Aorta (tissue), 5 donors: ENCODE measurements around the gene MPZL1. TPM values are rescaled to one million over a fixed set of nuclear protein-coding genes. Genes with fewer than 3 reads are reported as not detected.

Experiments used
- ATAC-seq: fragments of 200-7000 bp; cut with Tn5 transposase; one replicate; pipeline ENCODE4 v1.9.1; 2022; ENCODE audit warnings: moderate library complexity; ENCODE audit not compliant: low FRiP score
- DNase-seq, 2 donors: peaks; one replicate each; pipeline ENCODE4 v3.0.0-alpha.2; 2020
- H3K27ac ChIP-seq, 2 donors: one replicate each; pipeline ENCODE4 v1.5.1; 2013; ENCODE audit warnings: low read length in 2 of 2, mild to moderate bottlenecking in 2 of 2, moderate library complexity in 2 of 2, control low read depth in 1 of 2, inconsistent platforms in 1 of 2, low read depth in 1 of 2
- H3K27me3 ChIP-seq, 2 donors: one replicate each; pipeline ENCODE4 v1.6.1; 2013; ENCODE audit warnings: control low read depth in 1 of 2, low read length in 1 of 2, mild to moderate bottlenecking in 1 of 2, moderate library complexity in 1 of 2; ENCODE audit not compliant: insufficient read depth in 2 of 2, control insufficient read depth in 1 of 2
- H3K36me3 ChIP-seq, 2 donors: one replicate each; pipeline ENCODE4 v1.6.1; 2013; ENCODE audit warnings: control low read depth in 1 of 2, low read length in 1 of 2, mild to moderate bottlenecking in 1 of 2; ENCODE audit not compliant: insufficient read depth in 2 of 2, control insufficient read depth in 1 of 2
- H3K4me1 ChIP-seq, 2 donors: one replicate each; pipeline ENCODE4 v1.6.1; 2013; ENCODE audit warnings: low read length in 2 of 2, control low read depth in 1 of 2, mild to moderate bottlenecking in 1 of 2, moderate library complexity in 1 of 2; ENCODE audit not compliant: insufficient read depth in 2 of 2, control insufficient read depth in 1 of 2
- H3K4me3 ChIP-seq, 2 donors: one replicate each; pipeline ENCODE4 v1.5.1; 2013; ENCODE audit warnings: low read length in 2 of 2, control low read depth in 1 of 2, mild to moderate bottlenecking in 1 of 2
- H3K9me3 ChIP-seq: one replicate; pipeline ENCODE4 v1.6.1; 2013; ENCODE audit warnings: mild to moderate bottlenecking, low read length; ENCODE audit not compliant: control insufficient read depth
- WGBS, 2 donors: extraction: QIAGEN DNeasy Blood & Tissue Kit; methylation state at CpG; one replicate each; pipeline ENCODE4 v1.1.7; 2013; 5-methylcytosine and 5-hydroxymethylcytosine counted together
- intact Hi-C, 2 donors: fragments of 100-400 bp; cut with DNase I; formaldehyde crosslinking; loops; one replicate each; pipeline versions ENCODE4 v1.14.2 to v1.15.0; 2022
- polyA plus RNA-seq, 2 donors: library from polyadenylated mRNA; stranded (reverse); fragments of 200-250 nt; gene quantifications; one replicate each; pipeline ENCODE4 v1.2.3, GENCODE V29; 2013
- total RNA-seq, 2 donors: library from RNA; stranded (reverse); fragmentation: NEBNext Ultra II Directional; extraction: Animal tissue kit (Norgen Biotek cat#: 25700); gene quantifications; one replicate each; pipeline ENCODE4 v1.2.1, GENCODE V29; 2021
- donor health status: healthy with polysubstance abuse.
- donor health status: Bipolar disorder and iron deficiency.
- donor health status: DM: no; HTN: no; CAD: no.
- donor health status: DM: no; HTN: no; CAD: no.
- donor health status: DM: yes; HTN: yes; CAD: no.

The MPZL1 gene
- total and polyA plus RNA-seq, 4 donors, result 21.7 to 148 (median 79.9) TPM

DNA sequence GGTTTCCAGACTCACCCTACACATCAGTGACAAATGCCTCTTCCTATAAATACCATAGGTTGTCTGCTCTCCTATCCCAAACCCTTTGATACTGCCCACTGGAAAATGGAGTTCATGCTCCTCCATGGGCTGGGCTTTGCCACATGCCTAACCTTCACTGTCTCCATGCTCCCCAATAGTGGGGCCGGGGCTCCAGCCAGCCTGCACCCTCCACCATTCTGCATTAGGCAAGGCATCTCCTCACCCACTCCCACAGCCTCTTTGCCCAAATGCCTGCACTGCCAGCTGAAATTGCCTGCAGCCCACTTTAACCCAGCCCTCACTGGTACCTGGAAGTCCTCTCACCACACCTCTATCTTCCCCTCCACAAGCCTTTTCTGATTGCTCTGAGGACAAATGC lies 18.2 kb upstream of the MPZL1 start:
- Histone ChIP-seq H3K4me1 (peaks cover 0 to 4% of the 10 kb centered on the region in 2 donors), H3K27me3 (no peaks in the 10 kb centered on the region), H3K36me3 (no peaks in the 10 kb centered on the region), H3K4me3 (no peak overlapping the region), H3K9me3 (no peaks in the 10 kb centered on the region), H3K27ac (no peak overlapping the region)
- DNase-seq (no peak), ATAC-seq (no peak)
- 94% methylated on average over 1 of the region's 1 CpG for WGBS, 2 donors
- intact Hi-C loops, result no loop called here

DNA sequence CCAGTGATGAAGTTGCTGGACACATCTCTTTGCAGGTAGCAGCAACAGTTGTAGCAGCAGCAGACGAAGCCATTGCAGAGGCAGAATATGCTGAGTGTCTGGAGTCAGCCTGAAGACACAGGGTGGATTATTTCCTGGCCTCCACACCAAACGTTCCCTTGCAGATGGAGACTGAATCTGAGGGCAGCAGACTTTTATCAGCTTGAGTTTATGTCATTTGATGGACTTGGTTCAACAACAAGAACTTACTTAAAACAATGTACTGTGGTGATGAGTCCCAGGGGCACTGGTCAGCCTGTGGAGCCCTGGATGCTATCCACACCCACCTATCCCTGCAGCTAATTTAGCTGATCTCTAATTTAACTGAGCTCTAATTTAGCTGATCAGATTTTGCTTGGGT lies 17.1 kb upstream of the MPZL1 start:
- intact Hi-C loops, result no loop called here
- H3K4me3 ChIP-seq, result no peak overlapping the region
- H3K4me1 ChIP-seq, result peaks cover 0 to 4% of the 10 kb centered on the region in 2 donors
- ATAC-seq (no peak), DNase-seq (no peak)
- H3K9me3 ChIP-seq, result no peaks in the 10 kb centered on the region
- H3K27me3 ChIP-seq, result no peaks in the 10 kb centered on the region
- H3K27ac ChIP-seq, result no peak overlapping the region
- WGBS, 2 donors, result 49 to 51% methylated on average over 2 of the region's 2 CpGs
- no peaks in the 10 kb centered on the region for H3K36me3 ChIP-seq

GRCh38 chr1:167705250-167705649 lies 16.5 kb upstream of the MPZL1 start:
- Histone ChIP-seq H3K9me3 (no peaks in the 10 kb centered on the region), H3K27me3 (no peaks in the 10 kb centered on the region), H3K36me3 (no peaks in the 10 kb centered on the region), H3K4me1 (peaks cover 0 to 4% of the 10 kb centered on the region in 2 donors), H3K27ac (no peak overlapping the region), H3K4me3 (no peak overlapping the region)
- intact Hi-C loops, result no loop called here
- ATAC-seq (no peak), DNase-seq (no peak)
- WGBS, 2 donors, result 79 to 82% methylated on average over 6 of the region's 6 CpGs

DNA sequence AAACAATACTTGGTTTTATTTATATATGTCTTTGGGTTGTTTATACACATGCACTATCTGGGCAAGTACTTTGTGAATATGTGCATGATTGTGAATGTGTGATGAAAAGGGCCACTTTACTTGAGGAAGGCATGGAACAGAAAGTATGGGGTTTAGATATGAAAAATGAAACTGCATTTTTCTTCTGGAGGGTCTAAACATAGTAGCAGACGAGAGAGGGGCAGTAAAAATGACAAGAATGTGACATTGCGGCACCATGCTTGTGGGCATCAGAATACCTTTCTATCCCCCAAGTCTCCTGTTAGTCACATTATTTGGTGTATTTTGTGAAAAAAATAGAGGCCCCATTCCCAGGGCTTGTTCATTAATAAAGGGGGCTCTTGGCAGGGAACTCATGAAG lies 15.4 kb upstream of the MPZL1 start:
- no peaks in the 10 kb centered on the region for H3K27me3 ChIP-seq
- intact Hi-C loops, result no loop called here
- no peak overlapping the region for H3K27ac ChIP-seq
- DNase-seq (no peak), ATAC-seq (no peak)
- no peaks in the 10 kb centered on the region for H3K4me1 ChIP-seq
- no peaks in the 10 kb centered on the region for H3K36me3 ChIP-seq
- no peak overlapping the region for H3K4me3 ChIP-seq
- no peaks in the 10 kb centered on the region for H3K9me3 ChIP-seq
- 68 to 73% methylated on average over 2 of the region's 2 CpGs for WGBS, 2 donors

GRCh38 chr1:167706931-167707877 lies 14.6 kb upstream of the MPZL1 start:
- ATAC-seq (no peak), DNase-seq (no peak)
- Histone ChIP-seq H3K36me3 (no peaks in the 10 kb centered on the region), H3K4me3 (no peak overlapping the region), H3K9me3 (no peaks in the 10 kb centered on the region), H3K27ac (no peak overlapping the region), H3K27me3 (no peaks in the 10 kb centered on the region), H3K4me1 (no peaks in the 10 kb centered on the region)
- 83 to 87% methylated on average over 10 of the region's 10 CpGs for WGBS, 2 donors
- intact Hi-C loops, result no loop called here

DNA sequence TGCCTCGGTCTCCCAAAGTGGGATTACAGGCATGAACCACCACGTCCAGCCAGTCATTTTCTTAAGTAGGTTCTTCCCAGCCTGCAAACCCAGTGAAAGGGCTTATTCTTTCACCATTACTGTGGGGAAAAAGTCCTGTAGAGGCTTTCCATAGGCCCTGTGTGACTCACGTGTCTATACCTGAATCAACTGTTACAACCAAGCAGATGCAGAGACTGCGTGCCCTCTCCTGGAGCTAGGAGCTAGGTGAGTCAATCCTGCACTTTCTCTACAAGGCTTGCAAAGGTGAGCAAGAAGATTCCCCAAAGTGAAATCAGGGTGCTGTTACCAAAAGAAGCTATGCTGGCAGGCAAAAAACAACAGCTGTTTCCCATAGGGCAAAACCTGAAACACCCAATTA lies 13.8 kb upstream of the MPZL1 start:
- 93 to 96% methylated on average over 4 of the region's 4 CpGs for WGBS, 2 donors
- ATAC-seq (no peak), DNase-seq (no peak)
- Histone ChIP-seq H3K36me3 (no peaks in the 10 kb centered on the region), H3K9me3 (no peaks in the 10 kb centered on the region), H3K4me1 (no peaks in the 10 kb centered on the region), H3K27ac (no peak overlapping the region), H3K4me3 (no peak overlapping the region), H3K27me3 (no peaks in the 10 kb centered on the region)
- intact Hi-C loops, result no loop called here

DNA sequence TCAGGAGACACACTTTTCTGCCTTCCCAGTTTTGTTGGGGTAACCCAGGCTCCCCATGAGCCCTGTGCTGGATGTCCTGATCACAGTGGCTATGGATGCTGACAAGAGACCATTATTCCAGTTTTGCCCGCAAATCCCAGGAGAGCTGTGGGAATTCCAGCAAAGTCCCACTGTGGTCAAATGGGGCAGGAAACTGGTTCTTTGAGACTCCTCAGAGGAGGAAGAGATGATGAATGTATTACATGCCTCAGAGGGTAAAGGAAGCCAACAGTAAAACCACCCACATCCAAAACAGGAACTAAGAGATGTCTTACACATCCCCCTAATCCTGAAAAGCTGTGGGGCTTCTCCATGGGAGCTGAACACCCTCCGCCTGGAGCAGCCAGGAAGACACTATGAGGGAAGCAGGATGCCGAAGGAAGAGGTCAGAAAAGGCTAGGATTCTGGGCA lies 12.8 kb upstream of the MPZL1 start:
- Histone ChIP-seq H3K9me3 (no peaks in the 10 kb centered on the region), H3K4me1 (no peaks in the 10 kb centered on the region), H3K4me3 (no peak overlapping the region), H3K27ac (no peak overlapping the region), H3K27me3 (no peaks in the 10 kb centered on the region), H3K36me3 (no peaks in the 10 kb centered on the region)
- DNase-seq, result no peak
- intact Hi-C loops, result no loop called here
- 82 to 83% methylated on average over 3 of the region's 3 CpGs for WGBS, 2 donors
- no peak for ATAC-seq

GRCh38 chr1:167710836-167711235 lies 10.9 kb upstream of the MPZL1 start:
- no peak overlapping the region for H3K4me3 ChIP-seq
- no peak for DNase-seq
- H3K9me3 ChIP-seq, result no peaks in the 10 kb centered on the region
- intact Hi-C loops, result loop anchor here (10.0 kb wide), 2 partner anchors 224 to 374 kb away; partner anchors contain the start of genes DCAF6 (in 1 of the 2) and MPC2 (in 1 of the 2)
- no peaks in the 10 kb centered on the region for H3K36me3 ChIP-seq
- no peaks in the 10 kb centered on the region for H3K27me3 ChIP-seq
- no peak overlapping the region for H3K27ac ChIP-seq
- WGBS, 2 donors, result 53 to 70% methylated on average over 1 of the region's 1 CpG
- no peaks in the 10 kb centered on the region for H3K4me1 ChIP-seq
- ATAC-seq, result no peak

DNA sequence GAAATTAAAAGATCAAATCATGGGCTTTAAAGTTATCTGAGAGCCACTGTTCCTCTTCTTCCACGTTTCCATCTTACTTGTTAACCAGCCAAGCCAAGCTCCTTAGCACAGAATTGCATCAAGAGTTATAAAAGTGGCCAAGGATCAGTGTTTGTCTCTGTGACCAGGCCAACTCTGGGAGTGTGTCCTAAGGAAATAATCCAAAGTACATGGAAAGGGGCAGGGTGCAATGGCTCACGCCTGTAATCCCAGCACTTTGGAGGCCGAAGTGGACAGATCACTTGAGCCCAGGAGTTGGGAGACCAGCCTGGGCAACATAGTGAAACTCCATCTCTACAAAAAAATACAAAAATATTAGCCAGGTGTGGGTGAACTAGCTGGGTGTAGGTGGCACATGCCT lies 10.0 kb upstream of the MPZL1 start:
- Histone ChIP-seq H3K36me3 (no peaks in the 10 kb centered on the region), H3K27me3 (no peaks in the 10 kb centered on the region), H3K4me1 (no peaks in the 10 kb centered on the region), H3K9me3 (no peaks in the 10 kb centered on the region), H3K27ac (no peak overlapping the region), H3K4me3 (no peak overlapping the region)
- DNase-seq (no peak), ATAC-seq (peak; percentile 42)
- 0 to 1% methylated on average over 3 of the region's 3 CpGs for WGBS, 2 donors
- intact Hi-C loops, result loop anchor here (10.0 kb wide), 2 partner anchors 223 to 373 kb away; partner anchors contain the start of genes DCAF6 (in 1 of the 2) and MPC2 (in 1 of the 2)
